ENCODE data around the gene BSDC1.
"Not testable (repeated sequence)": the region's sequence is repeated elsewhere in the genome, so short reads cannot be mapped to it uniquely, and the experiment has no call there.

The BSDC1 gene

GRCh38 chr1:32365445-32365844, 28.8 kb downstream of the BSDC1 start:
- Histone ChIP-seq H3K4me1 (ENCODE audit: control insufficient read depth in 1 of 2, insufficient read depth in 2 of 2, low read length in 2 of 2) (peaks cover 0 to 16% of the 10 kb centered on the region in 2 donors), H3K9me3 (ENCODE audit: control insufficient read depth in 1 of 2, low read length in 2 of 2) (no peaks in the 10 kb centered on the region), H3K4me3 (ENCODE audit: low read depth in 1 of 2, low read length in 2 of 2) (no peak overlapping the region), H3K27ac (ENCODE audit: low read length) (no peak overlapping the region), H3K27me3 (ENCODE audit: low read depth, low read length) (no peaks in the 10 kb centered on the region), H3K36me3 (ENCODE audit: control insufficient read depth in 1 of 2, insufficient read depth in 2 of 2, low read length in 2 of 2) (peaks cover 43 to 63% of the 10 kb centered on the region in 2 donors)

- peaks cover 43 to 61% of the 10 kb centered on the region in 2 donors for H3K36me3 ChIP-seq (ENCODE audit: control insufficient read depth in 1 of 2, insufficient read depth in 2 of 2, low read length in 2 of 2)
- H3K27me3 ChIP-seq (ENCODE audit: low read depth, low read length) = no peaks in the 10 kb centered on the region
- H3K4me3 ChIP-seq (ENCODE audit: low read depth in 1 of 2, low read length in 2 of 2) = no peak overlapping the region
- H3K4me1 ChIP-seq (ENCODE audit: control insufficient read depth in 1 of 2, insufficient read depth in 2 of 2, low read length in 2 of 2) = peaks cover 0 to 16% of the 10 kb centered on the region in 2 donors
- no peaks in the 10 kb centered on the region for H3K9me3 ChIP-seq (ENCODE audit: control insufficient read depth in 1 of 2, low read length in 2 of 2)
- no peak overlapping the region for H3K27ac ChIP-seq (ENCODE audit: low read length)
These were observed 29.4 kb downstream of the BSDC1 start for GRCh38 chr1:32364836-32365235.

- no peaks in the 10 kb centered on the region for H3K27me3 ChIP-seq (ENCODE audit: low read depth, low read length)
- peaks cover 40 to 50% of the 10 kb centered on the region in 2 donors for H3K36me3 ChIP-seq (ENCODE audit: control insufficient read depth in 1 of 2, insufficient read depth in 2 of 2, low read length in 2 of 2)
- no peaks in the 10 kb centered on the region for H3K9me3 ChIP-seq (ENCODE audit: control insufficient read depth in 1 of 2, low read length in 2 of 2)
- H3K4me3 ChIP-seq (ENCODE audit: low read depth in 1 of 2, low read length in 2 of 2) = no peak overlapping the region
- H3K27ac ChIP-seq (ENCODE audit: low read length) = no peak overlapping the region
- peaks cover 0 to 16% of the 10 kb centered on the region in 2 donors for H3K4me1 ChIP-seq (ENCODE audit: control insufficient read depth in 1 of 2, insufficient read depth in 2 of 2, low read length in 2 of 2)
These were observed 30.5 kb downstream of the BSDC1 start for GRCh38 chr1:32363713-32364112.

GRCh38 chr1:32362474-32363313, 31.5 kb downstream of the BSDC1 start, which contains the start of the genes FAM229A and TSSK3:
Gene FAM229A, minus strand, starts transcription at chr1:32362485. Its CDS starts 394 bp downstream, at chr1:32362091.
Gene TSSK3, plus strand, starts transcription at chr1:32362539. Its CDS starts 163 bp downstream, at chr1:32362702.
- peaks cover 0 to 16% of the 10 kb centered on the region in 2 donors for H3K4me1 ChIP-seq (ENCODE audit: control insufficient read depth in 1 of 2, insufficient read depth in 2 of 2, low read length in 2 of 2)
- H3K4me3 ChIP-seq (ENCODE audit: low read depth in 1 of 2, low read length in 2 of 2) = peak within 1 kb of the TSS in 1 of 2 donors; percentile 57
- no peaks in the 10 kb centered on the region for H3K9me3 ChIP-seq (ENCODE audit: control insufficient read depth in 1 of 2, low read length in 2 of 2)
- H3K36me3 ChIP-seq (ENCODE audit: control insufficient read depth in 1 of 2, insufficient read depth in 2 of 2, low read length in 2 of 2) = peaks cover 31 to 40% of the 10 kb centered on the region in 2 donors
- no peaks in the 10 kb centered on the region for H3K27me3 ChIP-seq (ENCODE audit: low read depth, low read length)
- no peak within 1 kb of the TSS for H3K27ac ChIP-seq (ENCODE audit: low read length)

GRCh38 chr1:32361674-32362473, 32.4 kb downstream of the BSDC1 start:
- Histone ChIP-seq H3K36me3 (ENCODE audit: control insufficient read depth in 1 of 2, insufficient read depth in 2 of 2, low read length in 2 of 2) (peaks cover 23 to 32% of the 10 kb centered on the region in 2 donors), H3K27me3 (ENCODE audit: low read depth, low read length) (no peaks in the 10 kb centered on the region), H3K27ac (ENCODE audit: low read length) (no peak overlapping the region), H3K4me1 (ENCODE audit: control insufficient read depth in 1 of 2, insufficient read depth in 2 of 2, low read length in 2 of 2) (peaks cover 0 to 16% of the 10 kb centered on the region in 2 donors), H3K9me3 (ENCODE audit: control insufficient read depth in 1 of 2, low read length in 2 of 2) (no peaks in the 10 kb centered on the region), H3K4me3 (ENCODE audit: low read depth in 1 of 2, low read length in 2 of 2) (peak overlapping the region in 1 of 2 donors; percentile 57)

GRCh38 chr1:32361308-32361673, 33.0 kb downstream of the BSDC1 start:
- H3K36me3 ChIP-seq (ENCODE audit: control insufficient read depth in 1 of 2, insufficient read depth in 2 of 2, low read length in 2 of 2) = peaks cover 17 to 26% of the 10 kb centered on the region in 2 donors
- peak overlapping the region in 1 of 2 donors; percentile 57 for H3K4me3 ChIP-seq (ENCODE audit: low read depth in 1 of 2, low read length in 2 of 2)
- no peaks in the 10 kb centered on the region for H3K9me3 ChIP-seq (ENCODE audit: control insufficient read depth in 1 of 2, low read length in 2 of 2)
- H3K27ac ChIP-seq (ENCODE audit: low read length) = no peak overlapping the region
- H3K27me3 ChIP-seq (ENCODE audit: low read depth, low read length) = no peaks in the 10 kb centered on the region
- peaks cover 0 to 16% of the 10 kb centered on the region in 2 donors for H3K4me1 ChIP-seq (ENCODE audit: control insufficient read depth in 1 of 2, insufficient read depth in 2 of 2, low read length in 2 of 2)

- Histone ChIP-seq H3K27me3 (ENCODE audit: low read depth, low read length) (no peaks in the 10 kb centered on the region), H3K27ac (ENCODE audit: low read length) (no peak overlapping the region), H3K9me3 (ENCODE audit: control insufficient read depth in 1 of 2, low read length in 2 of 2) (no peaks in the 10 kb centered on the region), H3K36me3 (ENCODE audit: control insufficient read depth in 1 of 2, insufficient read depth in 2 of 2, low read length in 2 of 2) (peaks cover under 1 to 4% of the 10 kb centered on the region in 2 donors), H3K4me1 (ENCODE audit: control insufficient read depth in 1 of 2, insufficient read depth in 2 of 2, low read length in 2 of 2) (peaks cover 0 to 26% of the 10 kb centered on the region in 2 donors), H3K4me3 (ENCODE audit: low read depth in 1 of 2, low read length in 2 of 2) (no peak overlapping the region)
These were observed 35.8 kb downstream of the BSDC1 start for GRCh38 chr1:32358435-32358834.

GRCh38 chr1:32357614-32358013, 36.6 kb downstream of the BSDC1 start:
- peaks cover 0 to 31% of the 10 kb centered on the region in 2 donors for H3K4me1 ChIP-seq (ENCODE audit: control insufficient read depth in 1 of 2, insufficient read depth in 2 of 2, low read length in 2 of 2)
- H3K27ac ChIP-seq (ENCODE audit: low read length) = no peak overlapping the region
- H3K36me3 ChIP-seq (ENCODE audit: control insufficient read depth in 1 of 2, insufficient read depth in 2 of 2, low read length in 2 of 2) = no peaks in the 10 kb centered on the region
- no peaks in the 10 kb centered on the region for H3K27me3 ChIP-seq (ENCODE audit: low read depth, low read length)
- H3K4me3 ChIP-seq (ENCODE audit: low read depth in 1 of 2, low read length in 2 of 2) = no peak overlapping the region
- no peaks in the 10 kb centered on the region for H3K9me3 ChIP-seq (ENCODE audit: control insufficient read depth in 1 of 2, low read length in 2 of 2)

GRCh38 chr1:32356478-32356877, 37.8 kb downstream of the BSDC1 start:
- Histone ChIP-seq H3K4me1 (ENCODE audit: control insufficient read depth in 1 of 2, insufficient read depth in 2 of 2, low read length in 2 of 2) (peaks cover 0 to 29% of the 10 kb centered on the region in 2 donors), H3K4me3 (ENCODE audit: low read depth in 1 of 2, low read length in 2 of 2) (no peak overlapping the region), H3K27ac (ENCODE audit: low read length) (no peak overlapping the region), H3K27me3 (ENCODE audit: low read depth, low read length) (no peaks in the 10 kb centered on the region), H3K36me3 (ENCODE audit: control insufficient read depth in 1 of 2, insufficient read depth in 2 of 2, low read length in 2 of 2) (no peaks in the 10 kb centered on the region), H3K9me3 (ENCODE audit: control insufficient read depth in 1 of 2, low read length in 2 of 2) (no peaks in the 10 kb centered on the region)

GRCh38 chr1:32355778-32356177, 38.5 kb downstream of the BSDC1 start:
- H3K4me1 ChIP-seq (ENCODE audit: control insufficient read depth in 1 of 2, insufficient read depth in 2 of 2, low read length in 2 of 2) = peaks cover 0 to 25% of the 10 kb centered on the region in 2 donors
- H3K27me3 ChIP-seq (ENCODE audit: low read depth, low read length); H3K36me3 ChIP-seq (ENCODE audit: control insufficient read depth in 1 of 2, insufficient read depth in 2 of 2, low read length in 2 of 2); H3K9me3 ChIP-seq (ENCODE audit: control insufficient read depth in 1 of 2, low read length in 2 of 2); H3K27ac ChIP-seq (ENCODE audit: low read length); H3K4me3 ChIP-seq (ENCODE audit: low read depth in 1 of 2, low read length in 2 of 2): not testable (repeated sequence)

GRCh38 chr1:32353886-32354570, 40.2 kb downstream of the BSDC1 start:
- no peak overlapping the region for H3K4me3 ChIP-seq (ENCODE audit: low read depth in 1 of 2, low read length in 2 of 2)
- H3K27ac ChIP-seq (ENCODE audit: low read length) = peak overlapping the region; percentile 30
- H3K4me1 ChIP-seq (ENCODE audit: control insufficient read depth in 1 of 2, insufficient read depth in 2 of 2, low read length in 2 of 2) = peaks cover 0 to 29% of the 10 kb centered on the region in 2 donors
- H3K36me3 ChIP-seq (ENCODE audit: control insufficient read depth in 1 of 2, insufficient read depth in 2 of 2, low read length in 2 of 2) = no peaks in the 10 kb centered on the region
- no peaks in the 10 kb centered on the region for H3K27me3 ChIP-seq (ENCODE audit: low read depth, low read length)
- no peaks in the 10 kb centered on the region for H3K9me3 ChIP-seq (ENCODE audit: control insufficient read depth in 1 of 2, low read length in 2 of 2)

Measured in muscle layer of duodenum (tissue), 2 donors.